Breast epithelium (tissue), 3 donors: ENCODE results near the gene PPT2.

Source experiments
- CTCF ChIP-seq, 3 donors: fragments of 450-650 bp; IDR thresholded peaks; one replicate each; pipeline ENCODE4 v1.5.1; 2016 to 2017; ENCODE audit warnings: antibody characterized with exemption in 3 of 3, mild to moderate bottlenecking in 3 of 3, moderate library complexity in 3 of 3
- POLR2A ChIP-seq: fragments of 450-650 bp; IDR thresholded peaks from one replicate; pipeline ENCODE4 v1.6.1; 2016; ENCODE audit warnings: antibody characterized with exemption, mild to moderate bottlenecking, moderate library complexity
- POLR2AphosphoS5 ChIP-seq, 3 donors: sonication (generic); formaldehyde crosslinking; IDR thresholded peaks; one replicate each; pipeline ENCODE4 v1.6.1; 2017; ENCODE audit warnings: antibody characterized with exemption in 3 of 3

- TF ChIP-seq POLR2A = no peak
- TF ChIP-seq CTCF (IDR thresholded peaks at IDR 0.05) = no peak
- no peak for TF ChIP-seq POLR2AphosphoS5 (IDR thresholded peaks at IDR 0.05)
These were observed 27.1 kb upstream of the PPT2 start for GRCh38 chr6:32126880-32127279.
